Endodermal cell (in vitro differentiated cells): ENCODE results near the gene LSP1. TPM values are rescaled to one million over a fixed set of nuclear protein-coding genes. Genes with fewer than 3 reads are reported as not detected.
A peak's percentile ranks its signal among the peaks of the same experiment; 100 is the strongest.

ENCODE experiments used
- DNase-seq: peaks from one replicate; pipeline ENCODE4 v3.0.0-alpha.2; 2017
- H3K27ac ChIP-seq: 2 replicates; pipeline ENCODE4 v1.5.1; 2013; ENCODE audit warnings: mild to moderate bottlenecking, low read depth, low read length, moderate library complexity
- H3K27me3 ChIP-seq: 2 replicates; pipeline ENCODE4 v1.6.1; 2013; ENCODE audit warnings: mild to moderate bottlenecking, low read length, moderate library complexity; ENCODE audit not compliant: insufficient read depth, control insufficient read depth, poor library complexity, severe bottlenecking
- H3K36me3 ChIP-seq: 2 replicates; pipeline ENCODE4 v1.7.0; 2013; ENCODE audit warnings: mild to moderate bottlenecking, low read length, moderate library complexity; ENCODE audit not compliant: control insufficient read depth, insufficient read depth
- H3K4me1 ChIP-seq: one replicate; pipeline ENCODE4 v1.7.0; 2013; ENCODE audit warnings: low read length; ENCODE audit not compliant: control insufficient read depth, insufficient read depth
- H3K4me3 ChIP-seq: 2 replicates; pipeline ENCODE4 v1.5.1; 2013; ENCODE audit warnings: mild to moderate bottlenecking, low read length, moderate library complexity
- H3K9ac ChIP-seq: 2 replicates; pipeline ENCODE4 v1.6.1; 2013; ENCODE audit warnings: mild to moderate bottlenecking, low read length, moderate library complexity; ENCODE audit not compliant: poor library complexity, severe bottlenecking; ENCODE audit errors: extremely low read depth
- H3K9me3 ChIP-seq: 2 replicates; pipeline ENCODE4 v1.6.1; 2013; ENCODE audit warnings: mild to moderate bottlenecking, low read length, moderate library complexity; ENCODE audit not compliant: control insufficient read depth
- H3K27ac Mint-ChIP-seq: 2 replicates; pipeline ENCODE4 v1.8.0; 2020; ENCODE audit warnings: mixed read lengths
- H3K27me3 Mint-ChIP-seq: 2 replicates; pipeline ENCODE4 v1.8.0; 2021; ENCODE audit warnings: mild to moderate bottlenecking, mixed read lengths; ENCODE audit not compliant: insufficient read depth
- H3K36me3 Mint-ChIP-seq: 2 replicates; pipeline ENCODE4 v1.8.0; 2020; ENCODE audit warnings: low read depth, mixed read lengths
- H3K4me1 Mint-ChIP-seq: 2 replicates; pipeline ENCODE4 v1.8.0; 2020; ENCODE audit warnings: mixed read lengths
- H3K4me3 Mint-ChIP-seq: 2 replicates; pipeline ENCODE4 v1.8.0; 2020; ENCODE audit warnings: mild to moderate bottlenecking, moderate library complexity, mixed read lengths
- H3K9me3 Mint-ChIP-seq: 2 replicates; pipeline ENCODE4 v1.8.0; 2020; ENCODE audit warnings: mild to moderate bottlenecking, mixed read lengths
- WGBS, 2 experiments: methylation state at CpG; one replicate each; pipeline versions ENCODE4 v1.1.5 to v1.1.7; 2013; ENCODE audit warnings: missing lambda C conversion rate in 2 of 2, mixed read lengths in 1 of 2; ENCODE audit not compliant: insufficient coverage in 1 of 2, insufficient read length in 1 of 2; 5-methylcytosine and 5-hydroxymethylcytosine counted together
- total RNA-seq, 2 donors: library from RNA; stranded (reverse); fragmentation: NEBNext Ultra II Directional in 1 of 2; extraction: Animal tissue kit (Norgen Biotek cat#: 25700) in 1 of 2; gene quantifications; 2 replicates in 1 of 2; 3 replicates in 1 of 2; pipeline ENCODE4 v1.2.1, GENCODE V29; 2021
- TF ChIP-seq, protein P1 (sequence below): fragments of 200-600 bp; sonication (generic); conservative IDR thresholded peaks from 2 replicates; pipeline ENCODE4 v1.5.0; 2021; ENCODE audit warnings: antibody characterized with exemption, mild to moderate bottlenecking

Gene LSP1
- total RNA-seq, 2 donors from 2014 or later = not detected

DNA sequence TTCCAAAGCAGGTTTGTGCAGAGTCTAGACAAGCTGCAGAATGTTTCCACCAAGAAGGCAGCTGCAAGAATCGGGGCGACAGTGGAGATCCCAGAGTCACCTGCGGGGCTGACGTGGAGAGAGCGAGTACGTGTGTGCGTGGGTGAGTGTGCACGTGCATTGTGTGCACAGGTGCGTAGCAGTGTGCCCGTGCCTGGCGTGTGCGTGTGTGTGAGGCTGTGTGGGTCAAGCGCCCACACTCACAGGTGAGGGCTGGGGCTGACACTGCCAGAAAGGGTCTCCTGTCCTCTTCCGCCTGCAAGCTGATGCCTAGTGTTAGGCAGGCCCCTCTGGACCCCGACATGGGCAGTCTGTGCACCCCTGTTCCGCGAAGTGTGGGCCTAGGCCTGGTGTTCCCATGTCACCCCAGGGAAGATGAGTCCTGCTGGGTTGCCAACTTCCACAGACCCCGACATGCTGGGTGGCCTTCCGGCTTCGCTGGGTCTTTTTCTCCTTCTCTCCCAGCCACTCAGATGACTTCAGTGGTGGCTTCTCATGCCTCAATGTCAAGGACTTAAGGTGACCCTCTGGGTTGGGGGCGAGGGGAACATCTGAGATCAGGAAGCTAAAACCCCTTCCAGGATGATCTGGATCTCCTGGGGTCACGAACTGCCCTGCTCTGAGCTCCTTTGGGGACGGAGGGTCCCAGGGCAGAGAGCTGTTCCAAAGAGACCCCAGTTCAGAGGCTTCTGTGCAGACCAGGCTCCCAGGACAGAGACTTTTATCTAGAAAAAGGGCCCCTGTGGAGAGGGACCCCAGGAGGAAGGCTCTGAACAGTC, 28.5 kb upstream of the LSP1 start:
- Mint-ChIP-seq H3K4me3 (no peak overlapping the region), H3K27ac (no peak overlapping the region), H3K4me1 (no peaks in the 10 kb centered on the region), H3K9me3 (peaks cover 2% of the 10 kb centered on the region), H3K36me3 (no peaks in the 10 kb centered on the region), H3K27me3 (peaks cover 27% of the 10 kb centered on the region)
- Histone ChIP-seq H3K9ac (no peak overlapping the region), H3K4me1 (no peaks in the 10 kb centered on the region), H3K4me3 (no peak overlapping the region), H3K27ac (no peak overlapping the region), H3K27me3 (peaks cover 16% of the 10 kb centered on the region), H3K36me3 (no peaks in the 10 kb centered on the region), H3K9me3 (no peaks in the 10 kb centered on the region)
- DNase-seq = no peak
- TF ChIP-seq, protein P1, sequence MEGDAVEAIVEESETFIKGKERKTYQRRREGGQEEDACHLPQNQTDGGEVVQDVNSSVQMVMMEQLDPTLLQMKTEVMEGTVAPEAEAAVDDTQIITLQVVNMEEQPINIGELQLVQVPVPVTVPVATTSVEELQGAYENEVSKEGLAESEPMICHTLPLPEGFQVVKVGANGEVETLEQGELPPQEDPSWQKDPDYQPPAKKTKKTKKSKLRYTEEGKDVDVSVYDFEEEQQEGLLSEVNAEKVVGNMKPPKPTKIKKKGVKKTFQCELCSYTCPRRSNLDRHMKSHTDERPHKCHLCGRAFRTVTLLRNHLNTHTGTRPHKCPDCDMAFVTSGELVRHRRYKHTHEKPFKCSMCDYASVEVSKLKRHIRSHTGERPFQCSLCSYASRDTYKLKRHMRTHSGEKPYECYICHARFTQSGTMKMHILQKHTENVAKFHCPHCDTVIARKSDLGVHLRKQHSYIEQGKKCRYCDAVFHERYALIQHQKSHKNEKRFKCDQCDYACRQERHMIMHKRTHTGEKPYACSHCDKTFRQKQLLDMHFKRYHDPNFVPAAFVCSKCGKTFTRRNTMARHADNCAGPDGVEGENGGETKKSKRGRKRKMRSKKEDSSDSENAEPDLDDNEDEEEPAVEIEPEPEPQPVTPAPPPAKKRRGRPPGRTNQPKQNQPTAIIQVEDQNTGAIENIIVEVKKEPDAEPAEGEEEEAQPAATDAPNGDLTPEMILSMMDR = no peak
- WGBS, 2 experiments = 91 to 95% methylated on average over 20 to 23 of the region's 23 CpGs

DNA sequence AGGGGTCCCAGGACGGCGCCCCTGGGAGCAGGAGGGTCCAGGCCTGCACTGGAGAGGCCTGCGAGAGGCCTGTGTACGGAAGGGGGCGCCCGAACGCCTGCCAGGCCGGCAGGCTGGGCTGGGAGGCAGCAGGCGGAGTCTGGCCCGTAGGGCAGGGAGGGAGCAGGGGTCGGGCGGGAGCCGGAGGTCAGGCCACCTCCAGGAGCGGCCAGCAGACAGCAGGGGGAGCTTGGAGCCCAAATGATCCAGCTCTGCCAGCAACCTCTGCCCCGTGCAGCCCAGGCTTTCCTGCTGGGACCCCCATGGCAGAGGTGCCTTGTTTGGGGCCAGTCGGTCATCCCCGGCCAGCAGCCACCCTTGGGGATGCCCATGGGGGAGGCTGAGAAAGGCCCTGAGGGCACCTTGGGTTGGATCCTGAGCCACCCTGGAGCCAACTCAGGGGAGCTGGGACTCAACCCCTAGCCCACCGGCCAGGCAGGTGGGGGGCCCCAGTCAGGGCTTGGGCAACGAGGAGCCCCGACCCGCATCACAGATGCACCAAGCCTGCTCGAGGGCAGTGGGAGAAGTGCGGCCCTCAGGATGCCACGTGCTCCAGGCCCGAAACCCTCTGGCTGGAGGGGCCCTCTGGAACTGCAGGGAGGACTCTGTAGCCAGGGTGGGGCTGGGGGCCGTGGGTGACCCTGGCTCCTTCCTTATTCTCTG, 27.7 kb upstream of the LSP1 start:
- no peaks in the 10 kb centered on the region for H3K36me3 ChIP-seq

DNA sequence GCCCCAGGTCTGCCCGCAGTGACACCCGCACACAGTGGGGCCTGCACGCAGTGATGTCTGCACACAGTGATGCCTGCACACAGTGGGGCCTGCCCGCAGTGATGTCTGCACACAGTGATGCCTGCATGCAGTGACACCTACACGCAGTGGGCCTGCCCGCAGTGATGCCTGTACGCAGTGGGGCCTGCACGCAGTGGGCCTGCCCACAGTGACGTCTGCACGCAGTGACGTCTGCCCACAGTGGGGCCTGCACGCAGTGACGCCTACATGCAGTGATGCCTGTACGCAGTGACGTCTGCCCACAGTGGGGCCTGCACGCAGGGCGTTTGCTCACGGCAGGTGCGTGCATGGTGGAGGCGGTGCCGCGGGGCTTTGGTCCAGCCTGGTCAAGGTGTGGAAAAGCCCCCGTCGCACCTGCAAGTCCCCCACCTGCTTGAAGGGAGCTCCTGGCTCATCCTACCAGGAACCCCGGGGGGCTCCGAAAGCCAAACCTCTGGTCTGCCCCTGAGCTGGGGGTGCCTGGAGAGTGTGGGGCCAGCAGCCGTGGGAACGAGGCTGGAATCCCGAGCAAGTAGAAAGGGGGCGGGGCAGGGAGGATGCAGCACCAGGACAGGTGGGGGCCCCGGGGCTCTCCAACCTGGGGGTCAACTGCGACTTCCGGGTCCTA, 27.0 kb upstream of the LSP1 start:
- H3K4me3 Mint-ChIP-seq = no peak overlapping the region
- TF ChIP-seq, protein P1 = no peak
- peak; percentile 39 for DNase-seq

More for the DNA sequence above, 27.7 kb upstream of the LSP1 start:
- H3K9me3 ChIP-seq = no peaks in the 10 kb centered on the region
- Mint-ChIP-seq H3K27me3 (peaks cover 26% of the 10 kb centered on the region), H3K9me3 (no peaks in the 10 kb centered on the region), H3K36me3 (no peaks in the 10 kb centered on the region), H3K27ac (no peak overlapping the region), H3K4me3 (no peak overlapping the region), H3K4me1 (no peaks in the 10 kb centered on the region)
- WGBS, 2 experiments = 41% methylated on average over 13 to 26 of the region's 26 CpGs
- peak; percentile 97 for DNase-seq
- H3K4me1 ChIP-seq = no peaks in the 10 kb centered on the region
- no peak overlapping the region for H3K27ac ChIP-seq
- no peak overlapping the region for H3K9ac ChIP-seq
- H3K4me3 ChIP-seq = no peak overlapping the region
- peaks cover 23% of the 10 kb centered on the region for H3K27me3 ChIP-seq
- TF ChIP-seq, protein P1 = peak; percentile 94

More for the DNA sequence above, 27.0 kb upstream of the LSP1 start:
- no peaks in the 10 kb centered on the region for H3K9me3 ChIP-seq
- Mint-ChIP-seq H3K4me1 (no peaks in the 10 kb centered on the region), H3K36me3 (no peaks in the 10 kb centered on the region), H3K27ac (no peak overlapping the region), H3K27me3 (peaks cover 28% of the 10 kb centered on the region), H3K9me3 (no peaks in the 10 kb centered on the region)
- H3K9ac ChIP-seq = no peak overlapping the region
- no peak overlapping the region for H3K27ac ChIP-seq
- no peaks in the 10 kb centered on the region for H3K36me3 ChIP-seq
- H3K4me1 ChIP-seq = no peaks in the 10 kb centered on the region
- peaks cover 23% of the 10 kb centered on the region for H3K27me3 ChIP-seq
- no peak overlapping the region for H3K4me3 ChIP-seq
- WGBS, 2 experiments = 94% methylated on average over 16 to 33 of the region's 33 CpGs
